Gastroesophageal sphincter (tissue), 3 donors: ENCODE measurements around the gene STK16.

ENCODE experiments used
- POLR2AphosphoS5 ChIP-seq: sonication (generic); formaldehyde crosslinking; IDR thresholded peaks from one replicate; pipeline ENCODE4 v1.6.1; 2017; ENCODE audit warnings: antibody characterized with exemption
- TF ChIP-seq, protein P1 (sequence below), 4 experiments: fragments of 200-600 bp in 2 of 4; fragments of 450-650 bp in 2 of 4; sonication (generic) in 1 of 4; IDR thresholded peaks; one replicate each; pipeline ENCODE4 v1.5.1; 2017 to 2019; ENCODE audit warnings: antibody characterized with exemption in 4 of 4, mild to moderate bottlenecking in 2 of 4, moderate library complexity in 2 of 4

DNA sequence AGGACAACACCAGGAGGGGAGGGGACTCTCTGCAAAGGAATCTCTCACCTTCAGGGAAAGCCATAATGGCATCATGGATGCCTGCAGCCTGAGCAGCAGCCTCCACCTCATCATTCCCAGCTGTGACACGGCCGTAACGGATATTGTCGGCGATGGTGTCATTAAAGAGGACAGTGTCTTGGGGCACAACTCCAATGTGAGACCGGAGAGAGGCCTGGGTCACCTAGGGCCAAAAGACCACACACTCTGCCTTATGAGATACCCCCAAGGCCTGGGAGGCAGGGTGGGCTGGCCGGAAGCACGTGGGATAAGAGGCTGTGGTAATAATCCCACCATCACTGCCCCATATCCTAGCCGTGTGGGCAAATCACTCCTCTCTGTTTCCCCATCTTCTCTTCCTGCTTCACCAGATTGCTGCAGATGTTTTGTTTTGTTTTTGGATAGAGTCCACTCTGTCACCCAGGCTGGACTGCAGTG, 34.4 kb upstream of the STK16 start:
- TF ChIP-seq, protein P1, sequence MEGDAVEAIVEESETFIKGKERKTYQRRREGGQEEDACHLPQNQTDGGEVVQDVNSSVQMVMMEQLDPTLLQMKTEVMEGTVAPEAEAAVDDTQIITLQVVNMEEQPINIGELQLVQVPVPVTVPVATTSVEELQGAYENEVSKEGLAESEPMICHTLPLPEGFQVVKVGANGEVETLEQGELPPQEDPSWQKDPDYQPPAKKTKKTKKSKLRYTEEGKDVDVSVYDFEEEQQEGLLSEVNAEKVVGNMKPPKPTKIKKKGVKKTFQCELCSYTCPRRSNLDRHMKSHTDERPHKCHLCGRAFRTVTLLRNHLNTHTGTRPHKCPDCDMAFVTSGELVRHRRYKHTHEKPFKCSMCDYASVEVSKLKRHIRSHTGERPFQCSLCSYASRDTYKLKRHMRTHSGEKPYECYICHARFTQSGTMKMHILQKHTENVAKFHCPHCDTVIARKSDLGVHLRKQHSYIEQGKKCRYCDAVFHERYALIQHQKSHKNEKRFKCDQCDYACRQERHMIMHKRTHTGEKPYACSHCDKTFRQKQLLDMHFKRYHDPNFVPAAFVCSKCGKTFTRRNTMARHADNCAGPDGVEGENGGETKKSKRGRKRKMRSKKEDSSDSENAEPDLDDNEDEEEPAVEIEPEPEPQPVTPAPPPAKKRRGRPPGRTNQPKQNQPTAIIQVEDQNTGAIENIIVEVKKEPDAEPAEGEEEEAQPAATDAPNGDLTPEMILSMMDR (IDR thresholded peaks at IDR 0.05), result no peak
- TF ChIP-seq POLR2AphosphoS5, result no peak
